ENCODE results near the gene MLN.

DNA sequence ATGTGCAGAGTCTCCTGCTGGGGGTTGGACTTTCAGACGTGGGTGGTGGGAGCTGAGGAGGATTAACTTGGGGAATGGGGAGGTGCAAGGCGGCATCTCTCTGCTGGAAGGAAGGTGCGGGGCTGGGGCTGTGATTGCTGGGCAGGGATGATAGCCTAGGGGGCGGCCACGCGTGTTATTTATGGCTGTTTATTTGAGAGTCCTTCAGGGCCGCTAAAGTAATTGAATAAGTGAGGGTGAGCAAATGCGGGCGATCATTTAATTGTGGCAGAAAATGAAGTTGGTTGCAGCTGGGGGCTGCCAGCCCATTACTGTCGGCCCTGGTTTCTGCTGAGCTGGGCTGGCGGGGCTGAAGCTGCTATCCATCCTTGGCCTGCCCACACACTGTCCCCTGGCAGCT is 49.6 kb downstream of the MLN start:
- TF ChIP-seq, protein P1, sequence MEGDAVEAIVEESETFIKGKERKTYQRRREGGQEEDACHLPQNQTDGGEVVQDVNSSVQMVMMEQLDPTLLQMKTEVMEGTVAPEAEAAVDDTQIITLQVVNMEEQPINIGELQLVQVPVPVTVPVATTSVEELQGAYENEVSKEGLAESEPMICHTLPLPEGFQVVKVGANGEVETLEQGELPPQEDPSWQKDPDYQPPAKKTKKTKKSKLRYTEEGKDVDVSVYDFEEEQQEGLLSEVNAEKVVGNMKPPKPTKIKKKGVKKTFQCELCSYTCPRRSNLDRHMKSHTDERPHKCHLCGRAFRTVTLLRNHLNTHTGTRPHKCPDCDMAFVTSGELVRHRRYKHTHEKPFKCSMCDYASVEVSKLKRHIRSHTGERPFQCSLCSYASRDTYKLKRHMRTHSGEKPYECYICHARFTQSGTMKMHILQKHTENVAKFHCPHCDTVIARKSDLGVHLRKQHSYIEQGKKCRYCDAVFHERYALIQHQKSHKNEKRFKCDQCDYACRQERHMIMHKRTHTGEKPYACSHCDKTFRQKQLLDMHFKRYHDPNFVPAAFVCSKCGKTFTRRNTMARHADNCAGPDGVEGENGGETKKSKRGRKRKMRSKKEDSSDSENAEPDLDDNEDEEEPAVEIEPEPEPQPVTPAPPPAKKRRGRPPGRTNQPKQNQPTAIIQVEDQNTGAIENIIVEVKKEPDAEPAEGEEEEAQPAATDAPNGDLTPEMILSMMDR (IDR thresholded peaks at IDR 0.05) = no peak
- no peak for TF ChIP-seq POLR2A (IDR thresholded peaks at IDR 0.05)
